ENCODE results near the gene APBB2.

Gene APBB2

GRCh38 chr4:41081847-41082246, 132.5 kb downstream of the APBB2 start:
- TF ChIP-seq JUND (IDR thresholded peaks at IDR 0.05; ENCODE audit: low read depth), result no peak
- no peak for DNase-seq (ENCODE audit: low read depth in 1 of 2, low spot score in 1 of 2)
- in situ Hi-C loops (cut with HindIII; ENCODE audit: low pct_unique_long_range_greater_than_20kb, low sequenced_read_pairs), result no loop called here

- DNase-seq (ENCODE audit: low read depth in 1 of 2, low spot score in 1 of 2), result no peak
- in situ Hi-C loops (cut with HindIII; ENCODE audit: low pct_unique_long_range_greater_than_20kb, low sequenced_read_pairs), result no loop called here
- TF ChIP-seq JUND (IDR thresholded peaks at IDR 0.05; ENCODE audit: low read depth), result no peak
These were observed 133.4 kb downstream of the APBB2 start for GRCh38 chr4:41080976-41081375.

- no peak for DNase-seq (ENCODE audit: low read depth in 1 of 2, low spot score in 1 of 2)
- no peak for TF ChIP-seq JUND (IDR thresholded peaks at IDR 0.05; ENCODE audit: low read depth)
- in situ Hi-C loops (cut with HindIII; ENCODE audit: low pct_unique_long_range_greater_than_20kb, low sequenced_read_pairs), result no loop called here
These were observed 134.3 kb downstream of the APBB2 start for GRCh38 chr4:41079881-41080560.

GRCh38 chr4:41077628-41078027, 136.7 kb downstream of the APBB2 start:
- TF ChIP-seq JUND (IDR thresholded peaks at IDR 0.05; ENCODE audit: low read depth), result no peak
- in situ Hi-C loops (cut with HindIII; ENCODE audit: low pct_unique_long_range_greater_than_20kb, low sequenced_read_pairs), result no loop called here
- peak in 1 of 2 experiments; percentile 44 for DNase-seq (ENCODE audit: low read depth in 1 of 2, low spot score in 1 of 2)

- TF ChIP-seq JUND (IDR thresholded peaks at IDR 0.05; ENCODE audit: low read depth), result no peak
- no peak for DNase-seq (ENCODE audit: low read depth in 1 of 2, low spot score in 1 of 2)
- in situ Hi-C loops (cut with HindIII; ENCODE audit: low pct_unique_long_range_greater_than_20kb, low sequenced_read_pairs), result no loop called here
These were observed 137.9 kb downstream of the APBB2 start for GRCh38 chr4:41076481-41076880.

- DNase-seq (ENCODE audit: low read depth in 1 of 2, low spot score in 1 of 2), result no peak
- in situ Hi-C loops (cut with HindIII; ENCODE audit: low pct_unique_long_range_greater_than_20kb, low sequenced_read_pairs), result no loop called here
- TF ChIP-seq JUND (IDR thresholded peaks at IDR 0.05; ENCODE audit: low read depth), result no peak
These were observed 140.1 kb downstream of the APBB2 start for GRCh38 chr4:41074215-41074614.

- TF ChIP-seq JUND (IDR thresholded peaks at IDR 0.05; ENCODE audit: low read depth), result no peak
- in situ Hi-C loops (cut with HindIII; ENCODE audit: low pct_unique_long_range_greater_than_20kb, low sequenced_read_pairs), result no loop called here
- DNase-seq (ENCODE audit: low read depth in 1 of 2, low spot score in 1 of 2), result peak in 1 of 2 experiments; percentile 12
These were observed 142.1 kb downstream of the APBB2 start for GRCh38 chr4:41072021-41072777.

- TF ChIP-seq JUND (IDR thresholded peaks at IDR 0.05; ENCODE audit: low read depth), result no peak
- DNase-seq (ENCODE audit: low read depth in 1 of 2, low spot score in 1 of 2), result no peak
- in situ Hi-C loops (cut with HindIII; ENCODE audit: low pct_unique_long_range_greater_than_20kb, low sequenced_read_pairs), result no loop called here
These were observed 143.6 kb downstream of the APBB2 start for GRCh38 chr4:41070516-41071281.

- in situ Hi-C loops (cut with HindIII; ENCODE audit: low pct_unique_long_range_greater_than_20kb, low sequenced_read_pairs), result no loop called here
- no peak for TF ChIP-seq JUND (IDR thresholded peaks at IDR 0.05; ENCODE audit: low read depth)
- DNase-seq (ENCODE audit: low read depth in 1 of 2, low spot score in 1 of 2), result no peak
These were observed 144.5 kb downstream of the APBB2 start for GRCh38 chr4:41069838-41070237.

GRCh38 chr4:41069257-41069656, 145.1 kb downstream of the APBB2 start:
- DNase-seq (ENCODE audit: low read depth in 1 of 2, low spot score in 1 of 2), result no peak
- in situ Hi-C loops (cut with HindIII; ENCODE audit: low pct_unique_long_range_greater_than_20kb, low sequenced_read_pairs), result no loop called here
- no peak for TF ChIP-seq JUND (IDR thresholded peaks at IDR 0.05; ENCODE audit: low read depth)

GRCh38 chr4:41067369-41067768, 147.0 kb downstream of the APBB2 start:
- no peak for DNase-seq (ENCODE audit: low read depth in 1 of 2, low spot score in 1 of 2)
- in situ Hi-C loops (cut with HindIII; ENCODE audit: low pct_unique_long_range_greater_than_20kb, low sequenced_read_pairs), result no loop called here
- TF ChIP-seq JUND (IDR thresholded peaks at IDR 0.05; ENCODE audit: low read depth), result no peak

GRCh38 chr4:41066049-41066448, 148.3 kb downstream of the APBB2 start:
- TF ChIP-seq JUND (IDR thresholded peaks at IDR 0.05; ENCODE audit: low read depth), result no peak
- no peak for DNase-seq (ENCODE audit: low read depth in 1 of 2, low spot score in 1 of 2)
- in situ Hi-C loops (cut with HindIII; ENCODE audit: low pct_unique_long_range_greater_than_20kb, low sequenced_read_pairs), result no loop called here

Data from T47D (cell line).